GM23248 (cell line): Measurements from ENCODE around the gene AKNA.

Source experiments
- EZH2 ChIP-seq: fragments of 200-600 bp; sonication (generic); IDR thresholded peaks from 2 replicates; pipeline ENCODE4 v1.6.1; 2018; ENCODE audit warnings: antibody characterized with exemption, mild to moderate bottlenecking; ENCODE audit not compliant: insufficient read depth, poor library complexity, severe bottlenecking
- EZH2phosphoT487 ChIP-seq: fragments of 200-600 bp; sonication (generic); IDR thresholded peaks from 2 replicates; pipeline ENCODE4 v1.6.1; 2018; ENCODE audit warnings: antibody characterized with exemption, moderate library complexity, mild to moderate bottlenecking, low read depth; ENCODE audit not compliant: insufficient read depth

GRCh38 chr9:114362394-114362793 lies 25.4 kb downstream of the AKNA start:
- no peak for TF ChIP-seq EZH2
- no peak for TF ChIP-seq EZH2phosphoT487
